ENCODE data around the gene GMDS. TPM values are rescaled to one million over a fixed set of nuclear protein-coding genes. Genes with fewer than 3 reads are reported as not detected.

The GMDS gene
- total RNA-seq, 1 donor from 2014 or later, result 7.7 TPM

- no peak for DNase-seq (ENCODE audit: low read depth in 2 of 2)
Measured at GRCh38 chr6:1608222-1609040, 637.0 kb downstream of the GMDS start.

DNA sequence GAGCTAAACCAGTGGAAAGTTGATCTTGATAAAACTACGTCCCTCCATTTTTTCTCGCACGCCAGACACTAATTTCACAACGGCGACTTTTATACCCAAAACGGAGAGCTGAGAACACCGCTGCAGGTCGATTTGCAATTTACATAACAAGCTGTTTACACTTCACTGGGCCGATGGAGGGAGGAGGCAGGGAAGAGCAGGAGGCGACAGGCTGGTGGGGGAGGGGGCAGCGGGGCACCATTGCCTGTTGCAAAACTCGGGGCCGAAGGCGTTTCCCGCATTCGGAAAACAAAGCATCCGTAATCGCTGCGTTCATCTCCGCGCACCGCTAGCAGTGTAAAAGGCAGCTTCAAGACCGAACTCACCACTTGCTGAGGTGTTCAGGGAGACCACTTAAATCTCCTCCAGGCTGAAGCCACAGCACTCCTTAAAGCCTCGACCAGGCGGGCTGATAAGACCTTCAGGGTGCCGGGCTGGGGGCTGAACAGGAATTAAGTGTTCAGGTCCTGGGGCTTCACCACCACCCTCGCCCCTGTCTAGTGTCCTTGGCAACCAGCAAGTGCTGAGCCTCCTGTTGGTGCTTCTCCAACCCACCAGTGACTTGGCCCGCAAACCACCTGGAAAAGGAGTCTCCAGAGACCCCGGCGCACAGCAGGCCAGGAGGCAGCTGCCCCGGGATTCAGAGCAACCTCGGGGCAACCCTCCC, 637.7 kb downstream of the GMDS start:
- no peak for DNase-seq (ENCODE audit: low read depth in 2 of 2)

DNA sequence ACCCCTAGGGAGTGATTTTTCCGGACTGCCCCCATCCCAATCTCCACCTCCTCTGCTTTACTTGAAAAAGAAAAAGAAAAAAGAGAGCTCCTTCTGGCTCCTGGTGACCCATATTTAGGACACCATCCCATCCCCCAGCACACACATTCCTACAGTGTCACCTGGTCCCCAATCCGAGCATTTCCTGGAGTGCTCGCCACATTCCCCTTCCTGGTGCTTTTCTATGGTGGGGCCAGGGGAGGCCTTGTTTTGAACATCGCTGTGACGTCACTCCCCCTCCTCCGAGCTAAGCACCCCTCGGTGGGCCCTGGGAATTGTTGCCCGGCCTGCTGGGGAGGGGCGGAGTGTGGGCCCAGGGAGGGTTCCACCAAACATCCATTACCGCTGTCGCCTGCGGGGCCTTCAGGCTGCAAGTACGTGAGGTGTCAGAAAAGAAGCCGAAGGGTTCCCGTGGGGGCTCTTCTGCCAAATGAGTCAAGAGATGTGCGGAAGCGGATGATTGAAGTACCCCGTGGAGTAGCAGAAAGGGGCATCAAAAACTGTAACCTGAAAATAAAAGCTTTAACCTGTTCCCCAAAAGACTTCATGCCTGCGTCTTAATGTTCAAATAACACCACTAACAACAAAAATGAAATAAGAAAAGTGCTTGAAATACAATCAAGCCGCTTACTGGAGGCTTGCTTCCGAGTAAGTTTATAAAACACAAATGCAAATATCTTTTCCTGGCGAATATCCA, 638.5 kb downstream of the GMDS start:
- DNase-seq (ENCODE audit: low read depth in 2 of 2), result no peak

GRCh38 chr6:1605893-1606779, 639.3 kb downstream of the GMDS start:
- no peak for DNase-seq (ENCODE audit: low read depth in 2 of 2)

GRCh38 chr6:1605004-1605892, 640.2 kb downstream of the GMDS start:
- DNase-seq (ENCODE audit: low read depth in 2 of 2), result no peak

DNA sequence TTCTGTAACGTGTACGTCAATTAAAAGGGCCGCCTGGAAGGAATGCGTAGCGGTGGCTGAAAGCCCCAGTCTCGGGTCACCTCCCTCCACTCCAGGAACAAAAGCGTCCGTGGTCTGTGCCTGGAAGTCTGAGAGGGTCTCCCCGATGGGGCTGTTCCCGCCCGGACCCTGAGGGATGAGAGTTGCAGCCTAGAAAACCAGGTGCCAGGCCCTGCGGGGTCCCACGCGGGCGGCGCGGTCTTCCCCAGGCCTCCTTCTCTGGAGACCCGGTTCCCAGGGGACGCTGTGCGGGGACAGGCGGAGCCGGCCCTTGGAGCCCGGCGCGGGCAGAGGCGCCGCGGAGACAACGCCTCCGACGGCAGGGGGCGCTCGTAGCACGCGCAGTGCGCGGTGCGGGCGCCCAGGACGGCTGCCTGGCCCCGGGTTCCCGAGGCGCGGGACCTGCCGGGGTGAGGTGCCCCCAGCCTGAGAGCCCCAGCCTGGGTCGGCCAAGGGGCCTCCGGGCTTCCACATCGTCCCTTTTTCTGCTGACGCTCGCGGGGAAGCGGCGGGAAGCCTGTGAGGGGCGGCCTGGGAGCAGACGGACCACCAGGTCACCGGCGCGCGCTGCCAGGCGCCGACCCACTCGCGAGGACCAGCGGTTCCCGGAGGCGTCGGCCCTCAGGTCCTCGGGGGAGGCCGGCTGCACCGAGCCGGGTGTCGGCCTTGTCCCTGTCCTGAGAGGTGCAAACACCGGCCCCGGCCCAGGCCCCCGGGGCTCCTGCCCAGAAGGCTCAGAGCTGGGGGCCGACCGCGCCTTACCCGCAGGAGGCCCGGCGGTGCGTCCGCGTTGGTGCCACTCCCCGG, 641.0 kb downstream of the GMDS start:
- DNase-seq (ENCODE audit: low read depth in 2 of 2), result peak; percentile 54 to 68

DNA sequence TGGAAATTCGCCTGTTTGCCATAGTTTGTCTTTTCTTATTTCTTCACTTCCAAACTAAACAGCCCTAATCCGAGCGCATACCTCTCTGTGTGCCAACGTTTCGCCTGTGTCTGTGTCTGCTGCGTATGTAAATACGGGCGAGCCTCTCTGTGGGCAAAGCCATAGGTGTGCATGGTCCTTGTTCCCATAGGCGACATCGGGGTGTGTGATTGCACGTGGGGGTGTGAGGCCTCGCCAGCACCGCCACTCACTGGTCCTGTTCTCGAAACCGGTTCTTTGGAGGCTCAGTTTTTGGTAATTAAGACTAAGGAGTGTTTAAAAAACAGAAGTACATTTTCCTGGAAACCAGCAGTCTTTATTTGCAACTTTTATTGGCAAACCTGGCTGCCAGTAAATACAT, 641.7 kb downstream of the GMDS start:
- DNase-seq (ENCODE audit: low read depth in 2 of 2), result no peak

GRCh38 chr6:1602049-1602713, 643.2 kb downstream of the GMDS start:
- no peak for DNase-seq (ENCODE audit: low read depth in 2 of 2)

DNA sequence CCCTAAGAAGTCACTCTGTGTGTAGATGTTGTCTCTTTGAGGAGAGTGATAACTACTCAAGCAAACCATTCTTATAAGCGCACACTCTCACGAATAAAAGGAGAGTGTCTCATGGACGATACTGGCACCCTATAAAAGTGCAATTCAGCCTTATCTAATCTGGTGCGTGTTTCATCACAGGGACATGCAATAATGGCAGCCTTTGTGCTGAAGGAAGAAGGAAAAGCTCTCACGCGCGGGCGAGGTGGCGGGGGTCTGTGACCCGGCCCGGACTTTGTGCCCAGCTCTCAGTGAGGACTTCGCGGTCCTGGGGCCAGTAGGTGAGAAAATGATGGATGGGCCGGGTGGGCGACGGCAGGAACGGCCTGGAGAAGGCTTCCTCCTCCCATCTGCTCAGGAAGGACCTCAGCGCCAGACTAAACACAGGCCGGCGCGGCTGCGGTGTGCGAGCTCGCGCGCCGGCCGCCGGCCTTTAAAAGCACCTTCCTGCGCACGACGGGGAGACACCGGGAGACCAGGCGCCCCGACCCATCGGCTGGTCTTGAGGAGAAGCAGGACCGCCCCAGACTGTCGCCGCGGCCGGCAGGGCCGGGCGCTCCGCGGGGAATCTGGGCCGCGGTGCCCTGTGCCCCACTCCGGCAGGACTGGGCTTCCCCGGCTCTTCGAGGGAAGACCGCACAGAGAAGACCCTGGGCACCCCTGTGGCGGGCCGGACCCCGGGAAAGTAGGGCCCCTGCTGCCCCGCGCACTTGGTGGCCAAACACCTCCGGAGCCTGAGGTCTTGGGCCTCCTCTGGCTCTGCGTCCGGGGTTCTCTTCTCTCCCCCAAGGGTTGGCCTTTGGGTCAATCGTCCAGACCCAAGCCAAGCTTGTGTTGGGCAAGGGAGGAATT, 644.0 kb downstream of the GMDS start:
- DNase-seq (ENCODE audit: low read depth in 2 of 2), result peak in 1 of 2 donors; percentile 34

DNA sequence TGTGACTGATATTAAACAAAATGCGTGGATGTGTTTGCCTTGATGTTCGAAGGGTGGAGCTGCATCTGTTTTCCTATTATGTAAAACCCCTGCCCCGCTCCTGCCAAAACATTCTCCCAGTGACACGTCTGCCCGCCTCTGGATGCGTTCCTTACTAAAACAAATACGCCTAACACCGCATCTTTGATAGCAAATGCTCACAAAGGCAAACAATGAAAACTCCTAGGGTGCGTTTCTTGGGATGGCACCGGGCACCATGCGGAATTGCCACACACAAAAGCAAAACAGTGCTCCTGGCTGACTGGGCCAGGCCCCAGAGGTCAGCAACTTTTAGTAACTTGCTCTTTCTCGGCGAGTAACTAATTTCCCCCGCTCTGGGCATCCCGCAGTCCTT, 644.6 kb downstream of the GMDS start:
- no peak for DNase-seq (ENCODE audit: low read depth in 2 of 2)

GRCh38 chr6:1600063-1600763, 645.2 kb downstream of the GMDS start:
- no peak for DNase-seq (ENCODE audit: low read depth in 2 of 2)

- DNase-seq (ENCODE audit: low read depth in 2 of 2), result no peak
Measured at GRCh38 chr6:1599469-1599868, 645.9 kb downstream of the GMDS start.

- DNase-seq (ENCODE audit: low read depth in 2 of 2), result no peak
Measured at GRCh38 chr6:1598886-1599285, 646.5 kb downstream of the GMDS start.

- no peak for DNase-seq (ENCODE audit: low read depth in 2 of 2)
Measured at GRCh38 chr6:1598433-1598832, 647.0 kb downstream of the GMDS start.

DNA sequence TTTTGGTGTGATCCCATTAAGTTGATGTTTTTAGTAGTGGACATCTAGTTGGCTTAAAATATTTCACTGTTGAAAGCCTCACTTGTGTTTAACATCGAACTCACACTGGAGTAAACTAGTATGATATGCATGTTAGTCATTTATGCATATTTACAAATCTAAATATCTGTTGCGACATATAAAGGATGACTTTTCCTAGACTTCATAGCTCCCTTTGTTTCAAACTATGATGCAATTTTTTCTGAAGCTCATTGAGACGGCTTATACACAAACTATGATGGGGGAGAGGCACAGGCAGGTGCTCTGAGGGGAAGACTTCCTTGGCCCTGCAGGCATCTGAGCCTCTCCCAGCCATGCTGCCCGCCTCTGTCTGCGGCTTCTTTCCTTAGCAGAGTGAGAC, 647.5 kb downstream of the GMDS start:
- DNase-seq (ENCODE audit: low read depth in 2 of 2), result no peak

- DNase-seq (ENCODE audit: low read depth in 2 of 2), result no peak
Measured at GRCh38 chr6:1597121-1597744, 648.2 kb downstream of the GMDS start.

All from lung microvascular endothelial cell (primary cell).